SK-N-MC (cell line): ENCODE data around the gene GRM8.

ENCODE experiments used
- DNase-seq: peaks from one replicate; pipeline ENCODE4 v3.0.0-alpha.2; 2011; ENCODE audit warnings: low read depth, low spot score
- H3K27ac ChIP-seq: fragments of 200-600 bp; sonication (generic); 2 replicates; pipeline ENCODE4 v1.5.1; 2016; ENCODE audit warnings: mixed run types
- H3K36me3 ChIP-seq: fragments of 200-600 bp; sonication (generic); 2 replicates; pipeline ENCODE4 v1.6.1; 2017; ENCODE audit warnings: antibody characterized with exemption, low read length, mixed read lengths; ENCODE audit not compliant: insufficient read depth
- H3K4me3 ChIP-seq: fragments of 200-600 bp; sonication (generic); 2 replicates; pipeline ENCODE4 v1.5.1; 2016
- H3K9ac ChIP-seq: fragments of 200-600 bp; sonication (generic); 2 replicates; pipeline ENCODE4 v1.8.0; 2017; ENCODE audit warnings: mixed run types, mixed read lengths; ENCODE audit not compliant: insufficient read length
- H3K9me3 ChIP-seq: fragments of 200-600 bp; sonication (generic); 2 replicates; pipeline ENCODE4 v1.6.1; 2017; ENCODE audit warnings: low read depth, mild to moderate bottlenecking, antibody characterized with exemption, low read length, moderate library complexity, mixed read lengths
- EZH2 ChIP-seq: fragments of 200-600 bp; sonication (generic); IDR thresholded peaks from one replicate; pipeline ENCODE4 v1.6.1; 2017; ENCODE audit warnings: antibody characterized with exemption
- FOXP2 ChIP-seq: optimal IDR thresholded peaks from 2 replicates; pipeline ENCODE3; 2011; ENCODE audit warnings: mild to moderate bottlenecking, moderate library complexity; ENCODE audit not compliant: insufficient read depth; ENCODE audit errors: extremely low read length, control extremely low read depth
- POLR2AphosphoS5 ChIP-seq: IDR thresholded peaks from 2 replicates; pipeline ENCODE4 v1.6.1; 2012; ENCODE audit warnings: mild to moderate bottlenecking, low read depth, low read length, borderline replicate concordance

GRM8 gene

DNA sequence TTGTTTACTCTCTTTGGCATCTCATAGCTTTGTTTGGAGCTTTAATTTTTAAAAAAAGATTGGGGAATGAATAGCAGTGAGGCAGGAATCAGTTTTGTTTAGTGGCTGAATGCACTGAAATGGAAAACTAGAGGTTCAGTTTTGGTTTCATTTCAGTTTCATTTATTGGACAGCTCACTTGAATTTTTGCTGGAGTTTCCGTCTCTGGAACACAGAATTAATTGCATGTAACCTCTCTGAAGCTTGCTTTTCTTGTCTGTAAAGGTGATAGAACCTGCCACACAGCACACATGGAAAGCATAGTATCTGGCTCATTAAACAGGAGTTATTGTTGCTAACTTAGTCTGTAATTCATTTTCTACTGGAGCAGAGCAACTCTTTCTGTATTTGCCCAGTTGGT is 7.1 kb downstream of the GRM8 start:
- Histone ChIP-seq H3K36me3 (no peaks in the 10 kb centered on the region), H3K9me3 (no peaks in the 10 kb centered on the region), H3K9ac (no peak overlapping the region), H3K4me3 (no peak overlapping the region), H3K27ac (no peak overlapping the region)
- DNase-seq, result no peak
- TF ChIP-seq POLR2AphosphoS5, result no peak
- no peak for TF ChIP-seq FOXP2
- no peak for TF ChIP-seq EZH2

DNA sequence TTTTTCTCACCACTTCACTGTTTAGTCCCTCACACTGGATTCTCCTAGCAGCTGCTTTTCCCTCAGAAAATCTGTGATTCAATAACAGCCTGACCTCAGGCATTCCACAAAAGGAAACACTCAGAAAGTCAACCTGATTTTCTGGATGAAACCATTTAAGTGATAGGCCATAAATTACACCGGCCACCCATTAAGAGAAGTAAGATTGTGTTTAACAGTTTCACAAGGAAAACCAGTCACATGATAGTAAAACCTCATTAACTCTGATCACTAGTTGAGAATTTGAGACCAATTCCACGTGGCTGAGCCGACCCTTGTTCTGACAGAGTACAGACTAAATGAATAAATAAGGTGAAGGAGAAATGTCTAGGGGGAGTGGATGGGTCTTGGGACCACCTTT is 7.7 kb downstream of the GRM8 start:
- Histone ChIP-seq H3K9ac (no peak overlapping the region), H3K9me3 (no peaks in the 10 kb centered on the region), H3K36me3 (no peaks in the 10 kb centered on the region), H3K4me3 (no peak overlapping the region), H3K27ac (no peak overlapping the region)
- no peak for DNase-seq
- no peak for TF ChIP-seq EZH2
- TF ChIP-seq FOXP2, result no peak
- no peak for TF ChIP-seq POLR2AphosphoS5

- TF ChIP-seq POLR2AphosphoS5 (no peak), EZH2 (no peak)
- no peak for DNase-seq
- Histone ChIP-seq H3K36me3 (no peaks in the 10 kb centered on the region), H3K9me3 (no peaks in the 10 kb centered on the region), H3K4me3 (no peak overlapping the region), H3K9ac (no peak overlapping the region), H3K27ac (no peak overlapping the region)
Measured at GRCh38 chr7:127239814-127240213, 12.9 kb downstream of the GRM8 start.

DNA sequence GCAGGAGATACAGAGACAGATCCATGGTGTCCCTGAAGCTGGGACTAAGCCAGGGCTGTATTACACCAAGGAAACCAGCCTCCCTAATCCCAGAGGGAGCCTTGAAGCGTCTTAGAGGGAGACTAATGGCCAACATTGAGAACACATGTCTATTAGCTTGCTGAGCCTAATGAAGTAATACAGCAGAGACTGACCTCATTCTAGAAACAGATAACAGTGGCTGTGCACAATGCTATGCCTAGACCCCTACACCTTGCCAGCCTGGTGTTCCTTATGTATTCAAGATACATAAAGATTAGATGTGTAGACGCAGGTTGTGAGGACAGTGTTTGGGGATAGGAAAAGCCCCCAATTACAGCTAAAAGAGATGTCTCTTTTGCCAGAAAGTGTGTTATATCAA is 19.1 kb downstream of the GRM8 start:
- no peak for DNase-seq
- no peak for TF ChIP-seq FOXP2
- TF ChIP-seq EZH2, result no peak
- TF ChIP-seq POLR2AphosphoS5, result no peak
- Histone ChIP-seq H3K27ac (no peak overlapping the region), H3K9ac (no peak overlapping the region), H3K9me3 (no peaks in the 10 kb centered on the region), H3K4me3 (no peak overlapping the region), H3K36me3 (no peaks in the 10 kb centered on the region)

- no peak overlapping the region for H3K9ac ChIP-seq
- H3K4me3 ChIP-seq, result no peak overlapping the region
- no peaks in the 10 kb centered on the region for H3K36me3 ChIP-seq
- no peaks in the 10 kb centered on the region for H3K9me3 ChIP-seq
- H3K27ac ChIP-seq, result no peak overlapping the region
- no peak for DNase-seq
- TF ChIP-seq EZH2 (no peak), POLR2AphosphoS5 (no peak), FOXP2 (no peak)
Measured at GRCh38 chr7:127231415-127231814, 21.3 kb downstream of the GRM8 start.

DNA sequence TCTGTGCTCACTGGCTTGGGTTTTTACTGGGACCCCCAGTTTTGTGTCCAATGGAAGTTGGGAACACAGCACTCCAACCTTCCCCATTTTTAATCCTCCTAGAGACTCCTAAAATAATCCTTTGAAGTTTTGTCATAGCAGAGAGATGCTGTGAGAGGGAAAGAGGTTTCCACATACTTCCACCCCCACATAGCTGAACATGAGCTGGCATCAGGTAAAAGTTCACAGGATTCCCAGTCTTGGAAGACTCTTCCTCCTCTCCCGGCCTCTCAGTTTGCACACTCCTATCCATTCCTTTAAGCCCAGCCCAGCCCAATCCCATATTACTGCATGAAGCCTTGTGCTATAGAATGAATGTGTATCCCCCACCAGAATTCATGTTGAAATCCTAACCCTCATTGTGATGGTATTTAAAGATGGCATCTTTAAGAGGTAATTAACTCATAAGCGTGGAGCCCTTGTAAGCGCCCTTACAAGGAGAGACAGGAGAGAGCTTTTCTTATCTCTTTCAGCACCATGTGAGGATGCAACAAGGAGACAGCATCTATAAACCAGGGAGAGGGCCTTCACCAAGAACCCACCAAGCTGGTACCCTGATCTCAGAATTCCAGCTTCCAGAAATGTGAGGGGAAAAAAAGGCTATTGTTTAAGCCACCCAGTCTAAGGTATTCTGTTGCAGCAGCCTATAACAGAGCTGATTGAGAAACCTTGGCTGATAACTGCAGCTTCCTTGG is 22.4 kb downstream of the GRM8 start:
- H3K27ac ChIP-seq, result no peak overlapping the region
- DNase-seq, result no peak
- no peak overlapping the region for H3K9ac ChIP-seq
- no peak overlapping the region for H3K4me3 ChIP-seq
- no peaks in the 10 kb centered on the region for H3K36me3 ChIP-seq
- H3K9me3 ChIP-seq, result no peaks in the 10 kb centered on the region
- no peak for TF ChIP-seq FOXP2
- TF ChIP-seq EZH2, result no peak
- TF ChIP-seq POLR2AphosphoS5, result no peak

DNA sequence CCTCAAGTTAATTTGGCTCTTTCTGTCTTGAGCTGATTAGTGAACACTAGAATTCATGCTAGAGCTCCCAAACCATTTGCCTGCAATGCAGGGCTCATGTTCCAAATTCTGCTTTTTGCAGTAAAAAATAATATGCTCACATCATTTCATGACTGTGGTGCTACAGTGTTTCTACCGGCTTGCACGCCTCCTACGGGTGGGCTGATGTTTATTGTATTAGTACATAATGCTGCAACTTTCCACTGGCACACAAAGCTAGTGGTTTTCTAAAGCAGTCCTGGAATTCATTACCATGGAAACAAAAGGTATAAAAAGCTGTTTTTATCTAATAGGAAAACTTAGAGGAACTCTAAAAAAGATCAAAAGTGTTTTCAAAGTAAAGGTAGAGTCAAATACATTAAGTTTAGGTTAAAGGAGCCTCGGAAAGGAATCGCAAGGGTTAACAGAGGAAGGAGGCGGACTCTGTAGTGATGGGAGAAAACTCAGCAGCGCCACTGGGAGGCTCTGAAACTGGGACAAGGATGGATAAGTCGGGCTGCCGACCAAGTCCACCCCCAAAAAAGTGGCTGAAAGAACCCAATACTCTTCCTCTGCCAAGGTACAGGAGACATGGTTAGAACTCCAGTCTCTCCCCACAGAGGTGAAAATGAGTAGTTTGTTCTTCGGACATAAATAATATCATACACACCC is 25.9 kb downstream of the GRM8 start:
- no peaks in the 10 kb centered on the region for H3K36me3 ChIP-seq
- H3K9me3 ChIP-seq, result no peaks in the 10 kb centered on the region
- no peak overlapping the region for H3K9ac ChIP-seq
- no peak for TF ChIP-seq FOXP2
- no peak for TF ChIP-seq POLR2AphosphoS5
- TF ChIP-seq EZH2, result no peak
- no peak for DNase-seq
- H3K4me3 ChIP-seq, result no peak overlapping the region
- H3K27ac ChIP-seq, result no peak overlapping the region

GRCh38 chr7:127221731-127222130 is 31.0 kb downstream of the GRM8 start:
- no peaks in the 10 kb centered on the region for H3K9me3 ChIP-seq
- H3K9ac ChIP-seq, result no peak overlapping the region
- H3K36me3 ChIP-seq, result no peaks in the 10 kb centered on the region
- H3K4me3 ChIP-seq, result no peak overlapping the region
- no peak for DNase-seq
- H3K27ac ChIP-seq, result no peak overlapping the region
- TF ChIP-seq POLR2AphosphoS5 (no peak), FOXP2 (no peak), EZH2 (no peak)

- H3K4me3 ChIP-seq, result no peak overlapping the region
- no peak overlapping the region for H3K27ac ChIP-seq
- TF ChIP-seq FOXP2 (no peak), POLR2AphosphoS5 (no peak), EZH2 (no peak)
- H3K9me3 ChIP-seq, result no peaks in the 10 kb centered on the region
- no peak for DNase-seq
- no peak overlapping the region for H3K9ac ChIP-seq
- H3K36me3 ChIP-seq, result no peaks in the 10 kb centered on the region
Measured at GRCh38 chr7:127214956-127215718, 37.6 kb downstream of the GRM8 start.
